Rectal smooth muscle tissue (tissue), 1 donor: ENCODE measurements around the gene SPECC1.
"Not testable (repeated sequence)": the region's sequence is repeated elsewhere in the genome, so short reads cannot be mapped to it uniquely, and the experiment has no call there.

Experiments
- H3K27ac ChIP-seq: one replicate; pipeline ENCODE4 v1.7.0; 2013; ENCODE audit warnings: low read depth, low read length, inconsistent platforms
- H3K27me3 ChIP-seq: one replicate; pipeline ENCODE4 v1.7.0; 2013; ENCODE audit warnings: low read length; ENCODE audit not compliant: control insufficient read depth, insufficient read depth
- H3K36me3 ChIP-seq: one replicate; pipeline ENCODE4 v1.7.0; 2013; ENCODE audit warnings: low read length; ENCODE audit not compliant: control insufficient read depth, insufficient read depth
- H3K4me1 ChIP-seq: one replicate; pipeline ENCODE4 v1.7.0; 2013; ENCODE audit warnings: low read length; ENCODE audit not compliant: control insufficient read depth, insufficient read depth
- H3K4me3 ChIP-seq: one replicate; pipeline ENCODE4 v1.7.0; 2013; ENCODE audit warnings: low read length
- H3K9ac ChIP-seq: one replicate; pipeline ENCODE4 v1.7.0; 2013; ENCODE audit warnings: low read length

The SPECC1 gene

GRCh38 chr17:20076137-20076536 lies 67.0 kb downstream of the SPECC1 start:
- not testable (repeated sequence) for H3K4me1 ChIP-seq, H3K36me3 ChIP-seq, H3K4me3 ChIP-seq, H3K9ac ChIP-seq, H3K27me3 ChIP-seq, H3K27ac ChIP-seq

GRCh38 chr17:20077978-20078685 lies 69.0 kb downstream of the SPECC1 start:
- Histone ChIP-seq H3K4me3 (no peak overlapping the region), H3K4me1 (no peaks in the 10 kb centered on the region), H3K27ac (no peak overlapping the region), H3K36me3 (no peaks in the 10 kb centered on the region), H3K9ac (no peak overlapping the region), H3K27me3 (no peaks in the 10 kb centered on the region)

- Histone ChIP-seq H3K9ac (no peak overlapping the region), H3K4me3 (no peak overlapping the region), H3K36me3 (no peaks in the 10 kb centered on the region)
These were observed 71.4 kb downstream of the SPECC1 start for GRCh38 chr17:20080513-20080912.

GRCh38 chr17:20083156-20083859 lies 74.1 kb downstream of the SPECC1 start:
- Histone ChIP-seq H3K27ac (no peak overlapping the region), H3K9ac (no peak overlapping the region), H3K4me3 (no peak overlapping the region), H3K4me1 (no peaks in the 10 kb centered on the region), H3K36me3 (no peaks in the 10 kb centered on the region), H3K27me3 (no peaks in the 10 kb centered on the region)

More at GRCh38 chr17:20080513-20080912, 71.4 kb downstream of the SPECC1 start:
- H3K27ac ChIP-seq, result no peak overlapping the region
- no peaks in the 10 kb centered on the region for H3K27me3 ChIP-seq
- no peaks in the 10 kb centered on the region for H3K4me1 ChIP-seq

- Histone ChIP-seq H3K36me3 (no peaks in the 10 kb centered on the region), H3K9ac (no peak overlapping the region), H3K27ac (no peak overlapping the region), H3K4me3 (no peak overlapping the region), H3K4me1 (no peaks in the 10 kb centered on the region), H3K27me3 (no peaks in the 10 kb centered on the region)
These were observed 75.6 kb downstream of the SPECC1 start for GRCh38 chr17:20084621-20085282.

- no peaks in the 10 kb centered on the region for H3K4me1 ChIP-seq
- H3K36me3 ChIP-seq, result no peaks in the 10 kb centered on the region
- H3K27me3 ChIP-seq, result no peaks in the 10 kb centered on the region
- no peak overlapping the region for H3K4me3 ChIP-seq
- no peak overlapping the region for H3K9ac ChIP-seq
- H3K27ac ChIP-seq, result no peak overlapping the region
These were observed 76.2 kb downstream of the SPECC1 start for GRCh38 chr17:20085283-20085845.

GRCh38 chr17:20086416-20087076 lies 77.4 kb downstream of the SPECC1 start:
- Histone ChIP-seq H3K27me3 (no peaks in the 10 kb centered on the region), H3K4me3 (no peak overlapping the region), H3K36me3 (no peaks in the 10 kb centered on the region), H3K4me1 (no peaks in the 10 kb centered on the region), H3K9ac (no peak overlapping the region), H3K27ac (no peak overlapping the region)

- no peak overlapping the region for H3K27ac ChIP-seq
- no peaks in the 10 kb centered on the region for H3K4me1 ChIP-seq
- no peak overlapping the region for H3K4me3 ChIP-seq
These were observed 78.5 kb downstream of the SPECC1 start for GRCh38 chr17:20087538-20088250.

GRCh38 chr17:20089756-20090547 lies 80.8 kb downstream of the SPECC1 start:
- no peaks in the 10 kb centered on the region for H3K36me3 ChIP-seq
- no peaks in the 10 kb centered on the region for H3K4me1 ChIP-seq
- no peak overlapping the region for H3K4me3 ChIP-seq
- no peak overlapping the region for H3K27ac ChIP-seq
- no peaks in the 10 kb centered on the region for H3K27me3 ChIP-seq
- H3K9ac ChIP-seq, result no peak overlapping the region

More at GRCh38 chr17:20087538-20088250, 78.5 kb downstream of the SPECC1 start:
- Histone ChIP-seq H3K36me3 (no peaks in the 10 kb centered on the region), H3K9ac (no peak overlapping the region), H3K27me3 (no peaks in the 10 kb centered on the region)

- no peaks in the 10 kb centered on the region for H3K4me1 ChIP-seq
These were observed 82.2 kb downstream of the SPECC1 start for GRCh38 chr17:20091174-20092029.

More at GRCh38 chr17:20091174-20092029, 82.2 kb downstream of the SPECC1 start:
- no peak overlapping the region for H3K27ac ChIP-seq
- H3K36me3 ChIP-seq, result no peaks in the 10 kb centered on the region
- no peaks in the 10 kb centered on the region for H3K27me3 ChIP-seq
- no peak overlapping the region for H3K9ac ChIP-seq
- H3K4me3 ChIP-seq, result no peak overlapping the region
